Omental fat pad (tissue), 4 donors: ENCODE results near the gene FLT3. TPM values are rescaled to one million over a fixed set of nuclear protein-coding genes. Genes with fewer than 3 reads are reported as not detected.
A peak's percentile ranks its signal among the peaks of the same experiment; 100 is the strongest.

ENCODE experiments used
- ATAC-seq: fragments of 150-250 bp; one replicate; pipeline ENCODE4 v1.9.1; 2016; ENCODE audit warnings: mild to moderate bottlenecking, moderate library complexity; ENCODE audit not compliant: low FRiP score
- DNase-seq: peaks from one replicate; pipeline ENCODE4 v3.0.0-alpha.2; 2019; ENCODE audit warnings: low spot score
- small RNA-seq: library from RNA; depleted of rRNA; stranded (forward); fragments of <200 nt; gene quantifications from one replicate; pipeline ENCODE3, GENCODE V24; 2016
- total RNA-seq, 4 donors: library from RNA; depleted of rRNA; stranded (reverse); fragments of >200 nt; gene quantifications; one replicate each; pipeline ENCODE4 v1.1.0, GENCODE V29; 2016
- TF ChIP-seq, protein P1 (sequence below), 3 donors: fragments of 450-650 bp; IDR thresholded peaks; one replicate each; pipeline ENCODE4 v1.5.1; 2016 to 2017; ENCODE audit warnings: antibody characterized with exemption in 3 of 3, mild to moderate bottlenecking in 3 of 3, moderate library complexity in 2 of 3

FLT3 gene
- total RNA-seq, 4 donors from 2014 or later: 0.37 to 6.5 (median 1.1) TPM

DNA sequence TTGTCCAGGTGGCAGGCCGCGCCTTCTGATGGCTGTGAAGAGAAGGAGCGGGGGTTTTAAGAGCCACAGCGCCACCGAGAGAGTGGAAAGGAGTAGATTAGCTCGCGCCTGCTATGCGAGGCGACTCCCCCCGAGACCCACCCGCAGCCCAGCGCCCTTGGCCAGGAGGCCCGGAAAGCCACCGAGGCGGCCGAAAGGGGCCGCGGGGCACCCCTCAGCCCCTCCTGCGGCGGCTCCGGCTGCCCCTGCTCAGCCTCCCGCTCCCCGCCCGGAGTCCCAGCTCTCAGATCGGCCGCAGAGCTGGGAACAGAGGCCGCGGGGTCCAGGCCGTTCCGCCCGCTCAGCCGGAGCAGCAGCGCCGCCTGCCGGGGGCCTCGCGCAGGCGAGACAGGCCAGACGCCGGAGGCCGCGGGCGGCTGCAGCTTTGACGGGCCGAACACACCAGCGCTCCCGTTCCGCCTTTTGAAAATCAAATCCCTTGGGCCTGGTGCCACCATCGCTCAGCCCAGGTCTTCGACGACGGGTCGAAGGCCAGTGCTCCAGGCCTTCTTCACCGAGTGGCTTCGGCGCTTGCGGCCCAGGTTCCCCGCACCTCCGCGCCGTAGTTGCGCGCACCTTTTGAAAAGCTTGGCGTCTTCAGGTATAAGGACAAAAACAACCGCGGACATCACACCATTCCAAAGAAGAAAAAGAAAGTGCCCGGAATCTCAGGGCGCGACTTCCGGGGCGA, 146.5 kb downstream of the FLT3 start:
- TF ChIP-seq, protein P1, sequence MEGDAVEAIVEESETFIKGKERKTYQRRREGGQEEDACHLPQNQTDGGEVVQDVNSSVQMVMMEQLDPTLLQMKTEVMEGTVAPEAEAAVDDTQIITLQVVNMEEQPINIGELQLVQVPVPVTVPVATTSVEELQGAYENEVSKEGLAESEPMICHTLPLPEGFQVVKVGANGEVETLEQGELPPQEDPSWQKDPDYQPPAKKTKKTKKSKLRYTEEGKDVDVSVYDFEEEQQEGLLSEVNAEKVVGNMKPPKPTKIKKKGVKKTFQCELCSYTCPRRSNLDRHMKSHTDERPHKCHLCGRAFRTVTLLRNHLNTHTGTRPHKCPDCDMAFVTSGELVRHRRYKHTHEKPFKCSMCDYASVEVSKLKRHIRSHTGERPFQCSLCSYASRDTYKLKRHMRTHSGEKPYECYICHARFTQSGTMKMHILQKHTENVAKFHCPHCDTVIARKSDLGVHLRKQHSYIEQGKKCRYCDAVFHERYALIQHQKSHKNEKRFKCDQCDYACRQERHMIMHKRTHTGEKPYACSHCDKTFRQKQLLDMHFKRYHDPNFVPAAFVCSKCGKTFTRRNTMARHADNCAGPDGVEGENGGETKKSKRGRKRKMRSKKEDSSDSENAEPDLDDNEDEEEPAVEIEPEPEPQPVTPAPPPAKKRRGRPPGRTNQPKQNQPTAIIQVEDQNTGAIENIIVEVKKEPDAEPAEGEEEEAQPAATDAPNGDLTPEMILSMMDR (IDR thresholded peaks at IDR 0.05): peak in 1 of 3 donors; percentile 73
- DNase-seq: no peak
- peak; percentile 84 for ATAC-seq

Small RNA genes within 50 kb of the gene (small RNA-seq; reads per million reads assigned to genes)
- gene RN7SL272P: not detected

Other genes with a start within 250 kb of the FLT3 start
- not detected for gene PDX1, start 180.6 kb downstream of the FLT3 start, total RNA-seq
- gene CDX2, start 131.3 kb downstream of the FLT3 start, total RNA-seq: not detected
- 1 to 10 TPM in 1 of 4 donors, not detected in 3; 1.3 TPM for gene URAD, start 111.9 kb downstream of the FLT3 start, total RNA-seq
- 10 to 100 TPM; 28.5 to 59.0 (median 29.5) TPM for gene PAN3, start 38.0 kb upstream of the FLT3 start, total RNA-seq